SU-DHL-6 (cell line): ENCODE measurements around the gene RAD1.

ENCODE experiments used
- EZH2phosphoT487 ChIP-seq: fragments of 200-600 bp; sonication (generic), shearing (Covaris generic); conservative IDR thresholded peaks from 2 replicates; pipeline ENCODE4 v1.6.1; 2018; ENCODE audit warnings: mild to moderate bottlenecking, antibody characterized with exemption, low read length, moderate library complexity, mixed read lengths
- TF ChIP-seq, protein P1 (sequence below): fragments of 200-600 bp; sonication (generic); IDR thresholded peaks from one replicate; pipeline ENCODE4 v1.5.1; 2017; ENCODE audit warnings: antibody characterized with exemption, mild to moderate bottlenecking, low read length, moderate library complexity; ENCODE audit not compliant: insufficient read depth, poor library complexity, severe bottlenecking

GRCh38 chr5:34957857-34958690 lies 42.8 kb upstream of the RAD1 start:
- TF ChIP-seq, protein P1, sequence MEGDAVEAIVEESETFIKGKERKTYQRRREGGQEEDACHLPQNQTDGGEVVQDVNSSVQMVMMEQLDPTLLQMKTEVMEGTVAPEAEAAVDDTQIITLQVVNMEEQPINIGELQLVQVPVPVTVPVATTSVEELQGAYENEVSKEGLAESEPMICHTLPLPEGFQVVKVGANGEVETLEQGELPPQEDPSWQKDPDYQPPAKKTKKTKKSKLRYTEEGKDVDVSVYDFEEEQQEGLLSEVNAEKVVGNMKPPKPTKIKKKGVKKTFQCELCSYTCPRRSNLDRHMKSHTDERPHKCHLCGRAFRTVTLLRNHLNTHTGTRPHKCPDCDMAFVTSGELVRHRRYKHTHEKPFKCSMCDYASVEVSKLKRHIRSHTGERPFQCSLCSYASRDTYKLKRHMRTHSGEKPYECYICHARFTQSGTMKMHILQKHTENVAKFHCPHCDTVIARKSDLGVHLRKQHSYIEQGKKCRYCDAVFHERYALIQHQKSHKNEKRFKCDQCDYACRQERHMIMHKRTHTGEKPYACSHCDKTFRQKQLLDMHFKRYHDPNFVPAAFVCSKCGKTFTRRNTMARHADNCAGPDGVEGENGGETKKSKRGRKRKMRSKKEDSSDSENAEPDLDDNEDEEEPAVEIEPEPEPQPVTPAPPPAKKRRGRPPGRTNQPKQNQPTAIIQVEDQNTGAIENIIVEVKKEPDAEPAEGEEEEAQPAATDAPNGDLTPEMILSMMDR: peak; percentile 40
- no peak for TF ChIP-seq EZH2phosphoT487
